Caco-2 (cell line): ENCODE results near the gene CCNA1. TPM values are rescaled to one million over a fixed set of nuclear protein-coding genes. Genes with fewer than 3 reads are reported as not detected.

Source experiments
- BruUV-seq: library from RNA; stranded (reverse); fragments of 400-500 nt; replicated peaks from 2 replicates; lab custom pipeline; 2021; lab: Mats Ljungman, UMichigan
- CTCF ChIA-PET: fragments of 300-600 bp; sonication (Branson Sonifier 250); formaldehyde crosslinking; loops from one replicate; lab custom pipeline; 2022; ENCODE audit warnings: antibody characterized with exemption; lab: Charles Lee
- POLR2A ChIA-PET: fragments of 300-600 bp; sonication (Branson Sonifier 250); formaldehyde crosslinking; loops from one replicate; lab custom pipeline; 2022; ENCODE audit warnings: antibody characterized with exemption; lab: Charles Lee
- DNase-seq, 2 experiments: peaks; one replicate each; pipeline versions ENCODE4 v3.0.0 to v3.0.0-alpha.2; 2020 to 2022
- H3K27me3 ChIP-seq: replicated peaks from 2 replicates; pipeline ENCODE4 v1.6.0; 2011; ENCODE audit warnings: low read length; ENCODE audit not compliant: control insufficient read depth, insufficient read depth
- H3K36me3 ChIP-seq: 2 replicates; pipeline ENCODE4 v1.5.1; 2011; ENCODE audit warnings: low read length; ENCODE audit not compliant: control insufficient read depth, insufficient read depth
- H3K4me1 ChIP-seq: fragments of 250-450 bp; sonication (Bioruptor Pico); 2 replicates; pipeline ENCODE4 v1.5.1; 2020; ENCODE audit warnings: mild to moderate bottlenecking
- H3K4me3 ChIP-seq: 2 replicates; pipeline ENCODE4 v1.5.1; 2011; ENCODE audit warnings: low read depth, mild to moderate bottlenecking, control low read depth, low read length
- H3K9me3 ChIP-seq: fragments of 250-450 bp; sonication (Bioruptor Pico); 2 replicates; pipeline ENCODE4 v1.5.1; 2020; ENCODE audit warnings: mild to moderate bottlenecking, moderate library complexity
- H3K27ac Mint-ChIP-seq: one replicate; pipeline ENCODE4 v1.8.0; 2022; ENCODE audit warnings: mixed read lengths; ENCODE audit not compliant: unreplicated experiment
- H3K27me3 Mint-ChIP-seq: one replicate; pipeline ENCODE4 v1.8.0; 2022; ENCODE audit warnings: mixed read lengths; ENCODE audit not compliant: insufficient read depth, unreplicated experiment
- H3K36me3 Mint-ChIP-seq: one replicate; pipeline ENCODE4 v1.8.0; 2022; ENCODE audit warnings: mild to moderate bottlenecking, mixed read lengths; ENCODE audit not compliant: insufficient read depth, unreplicated experiment
- H3K4me1 Mint-ChIP-seq: one replicate; pipeline ENCODE4 v1.8.0; 2022; ENCODE audit warnings: low read depth, mixed read lengths; ENCODE audit not compliant: unreplicated experiment
- H3K4me3 Mint-ChIP-seq: one replicate; pipeline ENCODE4 v1.8.0; 2022; ENCODE audit warnings: mild to moderate bottlenecking, moderate library complexity, mixed read lengths; ENCODE audit not compliant: unreplicated experiment
- H3K9me3 Mint-ChIP-seq: one replicate; pipeline ENCODE4 v1.8.0; 2022; ENCODE audit warnings: mixed read lengths; ENCODE audit not compliant: unreplicated experiment
- CTCF ChIP-seq, 2 experiments: fragments of 200-600 bp in 1 of 2; IDR thresholded peaks; 1 replicate in 1 of 2; 2 replicates in 1 of 2; pipeline versions ENCODE4 v1.5.1 to v1.8.0; 2011 to 2022; ENCODE audit warnings: antibody characterized with exemption in 1 of 2, control low read depth in 1 of 2, inconsistent platforms in 1 of 2, low read depth in 1 of 2, low read length in 1 of 2, mild to moderate bottlenecking in 1 of 2, moderate library complexity in 1 of 2; ENCODE audit not compliant: insufficient read depth in 1 of 2, severe bottlenecking in 1 of 2, unreplicated experiment in 1 of 2
- intact Hi-C: fragments of 100-400 bp; cut with micrococcal nuclease; formaldehyde crosslinking; loops from one replicate; pipeline ENCODE4 v1.10.0; 2022; ENCODE audit not compliant: unreplicated experiment
- total RNA-seq: library from RNA; stranded (reverse); gene quantifications from 2 replicates; pipeline ENCODE4 v1.2.3, GENCODE V29; 2022

CCNA1 gene
- total RNA-seq, 1 experiment from 2014 or later: not detected

GRCh38 chr13:36461506-36461905, 29.2 kb downstream of the CCNA1 start:
- Histone ChIP-seq H3K27me3 (no peaks in the 10 kb centered on the region), H3K4me3 (no peak overlapping the region), H3K4me1 (no peaks in the 10 kb centered on the region), H3K36me3 (no peaks in the 10 kb centered on the region), H3K9me3 (no peaks in the 10 kb centered on the region; the same call in 1 of the 2 replicates)
- Mint-ChIP-seq H3K9me3 (no peaks in the 10 kb centered on the region), H3K27ac (no peak overlapping the region), H3K36me3 (no peaks in the 10 kb centered on the region), H3K4me1 (no peaks in the 10 kb centered on the region), H3K4me3 (no peak overlapping the region), H3K27me3 (peaks cover 2% of the 10 kb centered on the region)
- intact Hi-C loops: no loop called here
- DNase-seq: no peak
- no peak for TF ChIP-seq CTCF (IDR thresholded peaks at IDR 0.05; ENCODE audit: insufficient read depth in 1 of 2, low read depth in 1 of 2, low read length in 1 of 2, severe bottlenecking in 1 of 2, unreplicated experiment in 1 of 2)
- no TSS peak for BruUV-seq
- ChIA-PET POLR2A (no interaction called here), CTCF (no interaction called here)

- Histone ChIP-seq H3K9me3 (0 out of 2 replicates have a peak, but pooled peaks cover 4% of the 10 kb centered on the region), H3K36me3 (no peaks in the 10 kb centered on the region), H3K4me3 (no peak overlapping the region), H3K4me1 (no peaks in the 10 kb centered on the region), H3K27me3 (no peaks in the 10 kb centered on the region)
- Mint-ChIP-seq H3K9me3 (peaks cover 52% of the 10 kb centered on the region), H3K4me3 (no peak overlapping the region), H3K27me3 (no peaks in the 10 kb centered on the region), H3K4me1 (no peaks in the 10 kb centered on the region), H3K36me3 (no peaks in the 10 kb centered on the region), H3K27ac (no peak overlapping the region)
- peak in 1 of 2 experiments; percentile 11 for DNase-seq
- BruUV-seq: no TSS peak
- CTCF ChIA-PET: no interaction called here
- POLR2A ChIA-PET: no interaction called here
- intact Hi-C loops: loop anchor here (2.0 kb wide), 1 partner anchor 55 kb away; no protein-coding TSS in a partner anchor
- peak in 1 of 2 experiments; percentile 7 for TF ChIP-seq CTCF (IDR thresholded peaks at IDR 0.05; ENCODE audit: insufficient read depth in 1 of 2, low read depth in 1 of 2, low read length in 1 of 2, severe bottlenecking in 1 of 2, unreplicated experiment in 1 of 2)
These were observed 43.2 kb downstream of the CCNA1 start for GRCh38 chr13:36475468-36475867.

GRCh38 chr13:36476661-36477060, 44.4 kb downstream of the CCNA1 start:
- no peak for DNase-seq
- Histone ChIP-seq H3K4me1 (no peaks in the 10 kb centered on the region), H3K4me3 (no peak overlapping the region), H3K9me3 (0 out of 2 replicates have a peak, but pooled peaks cover 4% of the 10 kb centered on the region), H3K27me3 (no peaks in the 10 kb centered on the region), H3K36me3 (no peaks in the 10 kb centered on the region)
- Mint-ChIP-seq H3K27me3 (no peaks in the 10 kb centered on the region), H3K4me1 (no peaks in the 10 kb centered on the region), H3K9me3 (peaks cover 42% of the 10 kb centered on the region), H3K4me3 (no peak overlapping the region), H3K27ac (no peak overlapping the region), H3K36me3 (no peaks in the 10 kb centered on the region)
- intact Hi-C loops: no loop called here
- no peak for TF ChIP-seq CTCF (IDR thresholded peaks at IDR 0.05; ENCODE audit: insufficient read depth in 1 of 2, low read depth in 1 of 2, low read length in 1 of 2, severe bottlenecking in 1 of 2, unreplicated experiment in 1 of 2)
- BruUV-seq: no TSS peak
- ChIA-PET POLR2A (no interaction called here), CTCF (no interaction called here)
